Endometrium (tissue), 2 donors: ENCODE measurements around the gene PSD4.
"Not testable (repeated sequence)": the region's sequence is repeated elsewhere in the genome, so short reads cannot be mapped to it uniquely, and the experiment has no call there.

Experiments
- FAIRE-seq: peaks from 2 replicates; lab custom pipeline; 2012; peaks lifted over from hg19 to GRCh38; lab: Jason Lieb, UNC
- donor health status: control.
- donor health status: control.

The PSD4 gene

DNA sequence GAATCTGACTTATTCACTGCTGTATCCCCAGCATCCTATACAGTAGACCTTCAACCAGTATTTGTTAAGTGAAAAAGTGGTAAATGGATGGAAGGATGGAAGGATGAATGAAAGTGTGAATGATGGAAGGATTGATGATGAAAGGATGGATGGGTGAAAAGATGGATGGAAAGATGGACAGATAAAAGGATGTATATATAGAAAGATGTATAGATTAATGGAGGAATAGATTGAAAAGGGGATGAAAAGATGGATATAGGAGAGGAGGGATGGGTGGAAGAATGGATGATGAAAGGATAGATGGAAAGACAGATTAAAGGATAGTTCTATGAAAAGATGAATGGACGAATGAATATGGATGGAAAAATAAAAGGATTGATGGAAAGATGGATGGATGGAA lies 50.0 kb downstream of the PSD4 start:
- FAIRE-seq = no peak

DNA sequence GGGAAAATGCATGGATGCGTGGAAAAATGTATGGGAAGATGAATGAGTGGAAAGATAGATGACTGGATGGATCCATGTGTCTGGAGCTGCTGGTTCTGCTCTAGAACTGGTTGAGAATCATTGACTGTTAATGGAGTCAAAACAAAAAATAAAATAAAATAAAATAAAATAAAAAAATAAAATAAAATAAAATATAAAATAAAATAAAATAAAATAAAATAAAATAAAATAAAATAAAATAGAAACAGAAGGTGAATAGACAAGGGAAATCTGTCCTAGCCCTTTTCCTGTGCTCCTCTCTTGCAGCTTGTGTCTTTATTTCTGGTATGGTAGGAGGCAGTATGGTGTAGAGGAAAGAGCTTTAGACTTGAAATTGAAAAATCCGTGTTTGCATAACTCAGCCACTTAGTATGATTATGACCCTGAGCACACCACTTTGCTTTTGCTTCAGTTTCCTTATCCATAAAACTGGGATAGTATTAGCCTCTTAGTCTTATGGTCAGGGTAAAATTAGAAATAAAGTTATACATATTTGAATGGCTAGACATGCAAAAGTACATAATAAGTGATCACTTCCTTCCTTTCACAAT lies 51.0 kb downstream of the PSD4 start:
- FAIRE-seq = no peak

- no peak for FAIRE-seq
Observed at GRCh38 chr2:113225263-113226259, 51.8 kb downstream of the PSD4 start.

DNA sequence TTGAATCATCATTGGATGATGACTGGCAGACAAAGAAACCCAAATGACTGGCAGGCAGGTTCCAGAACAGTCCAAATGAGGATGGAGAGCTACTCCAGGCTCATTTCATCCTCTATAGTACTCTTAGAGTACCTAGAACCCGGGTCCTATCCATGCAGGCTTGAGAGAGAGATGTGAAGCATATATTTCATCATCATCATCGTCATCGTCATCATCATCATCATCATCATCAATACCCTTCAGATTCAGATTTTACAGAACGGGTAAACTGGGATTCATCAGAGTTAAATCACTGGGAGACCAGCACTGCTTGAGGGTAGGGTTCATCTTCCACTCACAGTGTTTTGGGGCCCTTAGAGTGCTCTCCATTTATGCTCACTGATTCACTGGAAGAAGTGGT lies 52.7 kb downstream of the PSD4 start:
- FAIRE-seq = no peak

GRCh38 chr2:113227290-113227689 lies 53.5 kb downstream of the PSD4 start:
- FAIRE-seq = no peak

- FAIRE-seq = no peak
Observed at GRCh38 chr2:113227698-113228097, 53.9 kb downstream of the PSD4 start.

DNA sequence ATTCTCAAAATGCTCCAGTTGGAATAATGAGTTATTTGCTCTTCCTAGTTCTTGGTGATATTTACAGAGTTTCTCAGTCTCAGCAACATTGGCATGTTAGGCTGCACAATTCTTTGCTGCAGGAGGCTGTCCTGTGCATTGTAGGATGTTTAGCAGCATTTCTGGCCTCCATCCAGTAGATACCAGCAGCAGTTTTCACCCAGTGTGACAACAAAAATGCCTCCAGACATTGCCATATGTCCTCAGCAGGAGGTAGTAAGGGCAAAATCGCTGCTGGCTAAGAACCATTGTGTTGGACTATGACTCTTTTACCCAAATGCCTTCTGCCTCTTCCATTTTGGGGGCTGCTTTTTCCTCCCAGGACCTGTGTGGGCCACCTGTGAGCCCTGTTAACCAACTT lies 54.6 kb downstream of the PSD4 start:
- FAIRE-seq = no peak

- FAIRE-seq = no peak
Observed at GRCh38 chr2:113228991-113229716, 55.4 kb downstream of the PSD4 start.

GRCh38 chr2:113229795-113230194 lies 56.0 kb downstream of the PSD4 start:
- FAIRE-seq = no peak

- no peak for FAIRE-seq
Observed at GRCh38 chr2:113230531-113230930, 56.8 kb downstream of the PSD4 start.

GRCh38 chr2:113231064-113231463 lies 57.3 kb downstream of the PSD4 start:
- no peak for FAIRE-seq

DNA sequence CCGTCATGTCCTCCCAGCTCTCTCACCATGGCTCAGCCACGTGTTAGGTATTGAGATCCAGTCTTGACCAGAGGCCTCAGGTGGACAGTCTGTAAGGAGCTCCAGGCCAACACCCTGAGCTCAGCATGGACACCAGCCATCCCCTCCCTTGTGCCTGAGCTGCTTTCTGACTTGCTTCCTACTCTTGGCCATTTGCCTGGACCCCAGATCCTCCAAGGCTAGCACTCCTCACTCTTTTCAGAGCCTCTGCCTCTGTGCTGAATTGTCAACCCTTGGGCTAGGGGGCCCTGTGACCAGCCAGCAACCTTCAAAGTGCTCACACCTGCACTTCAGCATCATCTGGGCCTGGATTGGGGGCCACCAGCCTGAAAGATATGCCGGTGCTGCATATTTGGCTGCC lies 58.4 kb downstream of the PSD4 start:
- no peak for FAIRE-seq

DNA sequence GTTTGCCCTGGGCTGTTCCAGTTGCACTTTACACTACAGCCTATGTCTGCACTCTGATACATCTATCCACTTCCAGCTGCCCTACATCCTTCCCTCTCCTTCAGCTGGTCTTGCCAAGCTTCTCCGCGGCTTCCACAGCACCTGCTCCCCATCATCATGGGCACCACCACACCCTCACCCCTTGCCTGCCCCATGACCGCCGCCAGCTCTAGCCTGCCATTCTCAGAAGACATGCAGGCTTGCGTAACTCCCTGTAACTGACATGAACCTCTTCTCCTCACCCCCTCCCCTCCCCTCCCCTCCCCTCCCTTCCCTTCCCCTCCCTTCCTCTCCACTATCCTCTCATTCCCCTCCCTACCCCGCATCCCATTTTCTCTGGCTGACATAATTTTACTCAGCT lies 59.0 kb downstream of the PSD4 start:
- no peak for FAIRE-seq

GRCh38 chr2:113233593-113234550 lies 60.1 kb downstream of the PSD4 start:
- FAIRE-seq = no peak

DNA sequence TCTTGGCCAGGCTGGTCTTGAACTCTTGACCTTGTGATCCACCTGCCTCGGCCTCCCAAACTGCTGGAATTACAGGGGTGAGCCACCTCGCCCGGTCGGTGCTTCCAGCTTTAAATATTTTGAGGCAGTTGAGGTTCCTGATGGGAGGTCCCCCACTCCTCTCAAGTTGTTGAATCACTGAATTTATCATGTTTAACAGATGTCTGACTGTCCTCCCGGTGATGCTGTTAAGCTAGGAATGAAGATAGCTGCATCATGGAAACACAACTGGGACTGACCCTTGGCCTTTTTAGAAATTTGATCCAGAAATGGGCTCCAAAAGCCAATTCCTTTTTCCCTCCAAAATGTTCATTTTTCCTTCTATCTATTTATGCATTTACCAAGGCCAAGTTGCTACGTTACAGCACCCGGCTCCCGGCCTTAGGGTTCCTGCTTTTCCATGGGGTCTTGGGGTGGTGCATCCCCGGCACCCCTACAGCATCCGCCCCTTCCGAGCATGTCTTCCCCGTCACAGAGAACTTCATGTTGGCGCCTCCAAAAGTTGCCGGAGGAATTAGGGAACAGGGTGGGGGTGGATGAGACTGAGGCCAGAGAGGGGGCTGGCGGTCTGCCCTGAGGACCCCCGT lies 61.1 kb downstream of the PSD4 start:
- FAIRE-seq = no peak

GRCh38 chr2:113235347-113236226 lies 61.8 kb downstream of the PSD4 start:
- not testable (repeated sequence) for FAIRE-seq

GRCh38 chr2:113236367-113237159 lies 62.8 kb downstream of the PSD4 start:
- no peak for FAIRE-seq

GRCh38 chr2:113237604-113238160 lies 63.9 kb downstream of the PSD4 start:
- FAIRE-seq = no peak
